ENCODE data around the gene POU2F2. TPM values are rescaled to one million over a fixed set of nuclear protein-coding genes. Genes with fewer than 3 reads are reported as not detected.

POU2F2 gene
- total RNA-seq, 1 donor = 0.18 TPM

- DNase-seq (ENCODE audit: low read depth) = no peak
- no peak overlapping the region for H3K4me3 ChIP-seq (ENCODE audit: low read depth, low read length)
- TF ChIP-seq, protein P1, sequence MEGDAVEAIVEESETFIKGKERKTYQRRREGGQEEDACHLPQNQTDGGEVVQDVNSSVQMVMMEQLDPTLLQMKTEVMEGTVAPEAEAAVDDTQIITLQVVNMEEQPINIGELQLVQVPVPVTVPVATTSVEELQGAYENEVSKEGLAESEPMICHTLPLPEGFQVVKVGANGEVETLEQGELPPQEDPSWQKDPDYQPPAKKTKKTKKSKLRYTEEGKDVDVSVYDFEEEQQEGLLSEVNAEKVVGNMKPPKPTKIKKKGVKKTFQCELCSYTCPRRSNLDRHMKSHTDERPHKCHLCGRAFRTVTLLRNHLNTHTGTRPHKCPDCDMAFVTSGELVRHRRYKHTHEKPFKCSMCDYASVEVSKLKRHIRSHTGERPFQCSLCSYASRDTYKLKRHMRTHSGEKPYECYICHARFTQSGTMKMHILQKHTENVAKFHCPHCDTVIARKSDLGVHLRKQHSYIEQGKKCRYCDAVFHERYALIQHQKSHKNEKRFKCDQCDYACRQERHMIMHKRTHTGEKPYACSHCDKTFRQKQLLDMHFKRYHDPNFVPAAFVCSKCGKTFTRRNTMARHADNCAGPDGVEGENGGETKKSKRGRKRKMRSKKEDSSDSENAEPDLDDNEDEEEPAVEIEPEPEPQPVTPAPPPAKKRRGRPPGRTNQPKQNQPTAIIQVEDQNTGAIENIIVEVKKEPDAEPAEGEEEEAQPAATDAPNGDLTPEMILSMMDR (IDR thresholded peaks at IDR 0.05; ENCODE audit: insufficient read depth, low read length) = no peak
Measured at GRCh38 chr19:42125536-42125935, 6.7 kb downstream of the POU2F2 start.

DNA sequence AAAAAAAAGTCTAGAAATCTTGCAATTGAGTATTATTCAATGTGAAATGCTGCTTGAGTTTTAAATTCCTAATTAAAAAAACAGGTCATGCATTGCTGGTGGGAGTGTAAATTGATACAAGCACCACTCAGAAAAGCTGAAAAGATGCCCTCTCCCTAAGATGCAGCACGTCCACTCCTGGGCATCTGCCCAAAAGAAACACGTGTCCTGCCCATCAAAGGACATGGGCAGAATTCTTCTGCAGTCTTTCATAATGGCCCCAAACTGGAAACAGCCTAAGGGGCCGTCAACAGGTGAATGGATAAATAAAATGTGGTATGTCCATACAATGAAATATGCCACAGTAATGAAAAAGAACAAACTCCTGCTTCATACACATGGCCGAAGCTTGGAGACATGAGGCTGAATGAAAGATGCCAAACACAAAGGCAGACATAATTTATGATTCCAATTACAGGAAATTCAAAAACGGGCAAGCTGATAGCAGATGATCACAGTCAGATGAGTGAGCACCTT, 7.8 kb downstream of the POU2F2 start:
- DNase-seq (ENCODE audit: low read depth) = no peak
- TF ChIP-seq, protein P1 (IDR thresholded peaks at IDR 0.05; ENCODE audit: insufficient read depth, low read length) = no peak

GRCh38 chr19:42123765-42124164, 8.5 kb downstream of the POU2F2 start:
- no peak for DNase-seq (ENCODE audit: low read depth)
- TF ChIP-seq, protein P1 (IDR thresholded peaks at IDR 0.05; ENCODE audit: insufficient read depth, low read length) = no peak
- H3K4me3 ChIP-seq (ENCODE audit: low read depth, low read length) = no peak overlapping the region

More for the DNA sequence above, 7.8 kb downstream of the POU2F2 start:
- no peak overlapping the region for H3K4me3 ChIP-seq (ENCODE audit: low read depth, low read length)

DNA sequence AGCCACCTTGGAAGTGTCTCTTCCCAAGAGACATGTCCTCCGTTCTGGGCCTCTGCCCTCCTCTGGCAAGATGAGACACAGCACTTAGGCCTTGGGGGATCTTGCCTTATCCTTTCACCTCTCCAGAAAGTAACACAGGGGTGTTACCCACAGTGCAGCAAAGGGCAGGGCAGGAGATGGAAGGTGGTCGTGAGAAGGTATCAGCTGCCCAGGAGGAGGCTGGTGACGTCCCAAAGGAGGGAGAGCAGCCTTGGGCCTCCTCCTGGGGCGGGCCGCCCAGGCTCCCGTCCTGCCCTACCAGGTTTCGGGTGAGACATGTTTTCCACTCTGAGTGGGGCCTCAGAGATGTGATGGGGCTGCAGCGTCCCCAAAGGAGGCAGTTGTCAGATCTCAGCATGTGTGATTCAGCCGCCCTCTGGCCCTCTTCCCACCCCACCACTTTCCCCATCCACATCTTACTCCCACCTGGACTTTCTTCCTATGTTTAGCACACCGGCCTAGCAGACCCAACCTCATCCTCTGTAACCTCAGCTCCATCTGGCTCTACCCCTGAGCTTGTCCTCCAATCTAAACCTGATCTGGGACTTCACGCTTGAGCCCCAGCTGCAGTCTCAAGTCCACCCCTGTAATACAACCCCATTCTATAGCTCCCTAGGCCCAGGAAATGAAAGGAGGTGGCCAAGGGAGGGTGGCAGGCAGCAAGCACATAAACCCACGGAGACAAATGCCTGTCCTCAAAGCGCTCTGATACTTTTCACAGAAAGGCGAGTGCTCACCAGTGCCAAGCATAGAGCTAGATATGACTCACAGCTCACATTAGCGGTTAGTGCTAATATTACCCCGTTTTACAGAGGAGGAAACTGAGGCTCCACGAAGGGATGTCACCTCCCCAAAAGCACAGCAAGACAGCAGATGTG, 9.3 kb downstream of the POU2F2 start:
- TF ChIP-seq, protein P1 (IDR thresholded peaks at IDR 0.05; ENCODE audit: insufficient read depth, low read length) = no peak
- no peak overlapping the region for H3K4me3 ChIP-seq (ENCODE audit: low read depth, low read length)
- no peak for DNase-seq (ENCODE audit: low read depth)

DNA sequence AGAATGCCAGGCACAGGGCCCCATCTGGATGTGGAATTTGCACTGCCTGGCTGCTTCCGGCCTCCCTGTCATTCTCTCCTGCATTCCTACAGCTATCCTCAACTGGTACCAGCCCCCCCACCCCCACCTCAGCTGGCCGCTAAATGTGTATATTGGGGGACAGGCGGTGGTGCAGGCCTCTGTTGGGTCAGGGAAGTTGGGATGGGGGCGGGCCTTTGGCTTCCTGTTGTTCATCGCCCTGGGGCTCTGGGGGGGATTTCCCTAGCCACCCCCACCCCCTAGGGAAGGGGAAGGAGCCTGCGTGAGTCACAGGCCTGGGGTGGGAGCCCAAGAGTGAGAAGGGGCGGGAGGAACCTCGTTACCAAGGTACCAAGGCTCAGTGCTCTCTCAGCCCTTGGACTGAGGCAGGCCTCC, 10.6 kb downstream of the POU2F2 start:
- TF ChIP-seq, protein P1 (IDR thresholded peaks at IDR 0.05; ENCODE audit: insufficient read depth, low read length) = no peak
- DNase-seq (ENCODE audit: low read depth) = peak; percentile 72
- H3K4me3 ChIP-seq (ENCODE audit: low read depth, low read length) = no peak overlapping the region

GRCh38 chr19:42121036-42121621, 11.1 kb downstream of the POU2F2 start:
- TF ChIP-seq, protein P1 (IDR thresholded peaks at IDR 0.05; ENCODE audit: insufficient read depth, low read length) = no peak
- no peak for DNase-seq (ENCODE audit: low read depth)
- H3K4me3 ChIP-seq (ENCODE audit: low read depth, low read length) = no peak overlapping the region
